ENCODE data around the gene TAF1B. TPM values are rescaled to one million over a fixed set of nuclear protein-coding genes. Genes with fewer than 3 reads are reported as not detected.
"Not testable (repeated sequence)": the region's sequence is repeated elsewhere in the genome, so short reads cannot be mapped to it uniquely, and the experiment has no call there.

Gene TAF1B
- total RNA-seq, 2 experiments from 2014 or later = 23.0 to 25.3 TPM

GRCh38 chr2:9912468-9912867 is 69.2 kb downstream of the TAF1B start:
- Mint-ChIP-seq H3K36me3 (peaks cover 13% of the 10 kb centered on the region), H3K27ac (no peak overlapping the region), H3K9me3 (no peaks in the 10 kb centered on the region), H3K27me3 (no peaks in the 10 kb centered on the region), H3K4me1 (peaks cover 8% of the 10 kb centered on the region), H3K4me3 (no peak overlapping the region)
- DNase-seq = no peak

- peaks cover 13% of the 10 kb centered on the region for H3K36me3 Mint-ChIP-seq
- peaks cover 8% of the 10 kb centered on the region for H3K4me1 Mint-ChIP-seq
- no peaks in the 10 kb centered on the region for H3K9me3 Mint-ChIP-seq
- H3K27ac Mint-ChIP-seq = no peak overlapping the region
- no peak overlapping the region for H3K4me3 Mint-ChIP-seq
- H3K27me3 Mint-ChIP-seq = no peaks in the 10 kb centered on the region
- DNase-seq = peak; percentile 37
Observed at GRCh38 chr2:9914384-9915065, 71.3 kb downstream of the TAF1B start.

GRCh38 chr2:9918275-9918674 is 75.0 kb downstream of the TAF1B start:
- Mint-ChIP-seq H3K36me3 (peaks cover 12% of the 10 kb centered on the region), H3K9me3 (no peaks in the 10 kb centered on the region), H3K4me1 (peaks cover 8% of the 10 kb centered on the region), H3K4me3 (no peak overlapping the region), H3K27ac (no peak overlapping the region), H3K27me3 (no peaks in the 10 kb centered on the region)
- DNase-seq = no peak

- Mint-ChIP-seq H3K27ac (no peak overlapping the region), H3K4me3 (no peak overlapping the region), H3K27me3 (no peaks in the 10 kb centered on the region), H3K4me1 (peaks cover 3% of the 10 kb centered on the region), H3K36me3 (peaks cover 11% of the 10 kb centered on the region), H3K9me3 (no peaks in the 10 kb centered on the region)
- DNase-seq = no peak
Observed at GRCh38 chr2:9919512-9919911, 76.2 kb downstream of the TAF1B start.

GRCh38 chr2:9927020-9927419 is 83.7 kb downstream of the TAF1B start:
- not testable (repeated sequence) for H3K27me3 Mint-ChIP-seq, H3K4me1 Mint-ChIP-seq, H3K27ac Mint-ChIP-seq, H3K4me3 Mint-ChIP-seq, DNase-seq, H3K9me3 Mint-ChIP-seq
- H3K36me3 Mint-ChIP-seq = peaks cover 48% of the 10 kb centered on the region

GRCh38 chr2:9937258-9937657 is 94.0 kb downstream of the TAF1B start:
- Mint-ChIP-seq H3K36me3 (peaks cover 12% of the 10 kb centered on the region), H3K27ac (no peak overlapping the region), H3K4me1 (peaks cover 3% of the 10 kb centered on the region), H3K27me3 (no peaks in the 10 kb centered on the region), H3K4me3 (no peak overlapping the region), H3K9me3 (no peaks in the 10 kb centered on the region)
- no peak for DNase-seq

- H3K4me3 Mint-ChIP-seq = no peak overlapping the region
- peaks cover 3% of the 10 kb centered on the region for H3K4me1 Mint-ChIP-seq
- DNase-seq = no peak
- no peak overlapping the region for H3K27ac Mint-ChIP-seq
- no peaks in the 10 kb centered on the region for H3K9me3 Mint-ChIP-seq
- peaks cover 10% of the 10 kb centered on the region for H3K36me3 Mint-ChIP-seq
- no peaks in the 10 kb centered on the region for H3K27me3 Mint-ChIP-seq
Observed at GRCh38 chr2:9937968-9938367, 94.7 kb downstream of the TAF1B start.

- H3K27ac Mint-ChIP-seq = no peak overlapping the region
- H3K27me3 Mint-ChIP-seq = no peaks in the 10 kb centered on the region
- no peaks in the 10 kb centered on the region for H3K9me3 Mint-ChIP-seq
- no peaks in the 10 kb centered on the region for H3K36me3 Mint-ChIP-seq
- DNase-seq = no peak
- H3K4me1 Mint-ChIP-seq = peaks cover 3% of the 10 kb centered on the region
- no peak overlapping the region for H3K4me3 Mint-ChIP-seq
Observed at GRCh38 chr2:9939587-9940485, 96.6 kb downstream of the TAF1B start.

GRCh38 chr2:9941196-9941995 is 98.1 kb downstream of the TAF1B start:
- H3K4me3 Mint-ChIP-seq = no peak overlapping the region
- no peaks in the 10 kb centered on the region for H3K9me3 Mint-ChIP-seq
- no peak overlapping the region for H3K27ac Mint-ChIP-seq
- H3K36me3 Mint-ChIP-seq = no peaks in the 10 kb centered on the region
- no peaks in the 10 kb centered on the region for H3K4me1 Mint-ChIP-seq
- H3K27me3 Mint-ChIP-seq = peaks cover 1% of the 10 kb centered on the region
- no peak for DNase-seq

GRCh38 chr2:9941996-9942390 is 98.7 kb downstream of the TAF1B start:
- no peak for DNase-seq
- no peaks in the 10 kb centered on the region for H3K4me1 Mint-ChIP-seq
- H3K27ac Mint-ChIP-seq = no peak overlapping the region
- peaks cover 3% of the 10 kb centered on the region for H3K27me3 Mint-ChIP-seq
- H3K36me3 Mint-ChIP-seq = no peaks in the 10 kb centered on the region
- H3K9me3 Mint-ChIP-seq = no peaks in the 10 kb centered on the region
- H3K4me3 Mint-ChIP-seq = no peak overlapping the region

- DNase-seq = no peak
- Mint-ChIP-seq H3K9me3 (no peaks in the 10 kb centered on the region), H3K36me3 (no peaks in the 10 kb centered on the region), H3K4me1 (no peaks in the 10 kb centered on the region), H3K27ac (no peak overlapping the region), H3K27me3 (peaks cover 10% of the 10 kb centered on the region), H3K4me3 (no peak overlapping the region)
Observed at GRCh38 chr2:9944330-9944758, 101.1 kb downstream of the TAF1B start.

GRCh38 chr2:9945596-9945995 is 102.3 kb downstream of the TAF1B start:
- Mint-ChIP-seq H3K9me3 (no peaks in the 10 kb centered on the region), H3K27me3 (peaks cover 20% of the 10 kb centered on the region), H3K4me1 (no peaks in the 10 kb centered on the region), H3K27ac (no peak overlapping the region), H3K4me3 (no peak overlapping the region), H3K36me3 (no peaks in the 10 kb centered on the region)
- DNase-seq = no peak

- Mint-ChIP-seq H3K27me3 (peaks cover 21% of the 10 kb centered on the region), H3K9me3 (no peaks in the 10 kb centered on the region), H3K4me3 (no peak overlapping the region)
Observed at GRCh38 chr2:9946076-9946475, 102.8 kb downstream of the TAF1B start.

GRCh38 chr2:9946818-9947217 is 103.5 kb downstream of the TAF1B start:
- no peak overlapping the region for H3K4me3 Mint-ChIP-seq
- no peaks in the 10 kb centered on the region for H3K9me3 Mint-ChIP-seq
- H3K36me3 Mint-ChIP-seq = no peaks in the 10 kb centered on the region
- peaks cover 21% of the 10 kb centered on the region for H3K27me3 Mint-ChIP-seq
- H3K27ac Mint-ChIP-seq = no peak overlapping the region
- no peaks in the 10 kb centered on the region for H3K4me1 Mint-ChIP-seq
- DNase-seq = no peak

More at GRCh38 chr2:9946076-9946475, 102.8 kb downstream of the TAF1B start:
- Mint-ChIP-seq H3K36me3 (no peaks in the 10 kb centered on the region), H3K4me1 (no peaks in the 10 kb centered on the region), H3K27ac (no peak overlapping the region)
- DNase-seq = no peak

GRCh38 chr2:9948721-9949120 is 105.4 kb downstream of the TAF1B start:
- Mint-ChIP-seq H3K27me3 (peaks cover 37% of the 10 kb centered on the region), H3K4me1 (peaks cover 5% of the 10 kb centered on the region), H3K4me3 (no peak overlapping the region), H3K9me3 (no peaks in the 10 kb centered on the region), H3K36me3 (no peaks in the 10 kb centered on the region), H3K27ac (no peak overlapping the region)
- no peak for DNase-seq
